ENCODE data around the gene TMEM176B.
"Not testable (repeated sequence)": the region's sequence is repeated elsewhere in the genome, so short reads cannot be mapped to it uniquely, and the experiment has no call there.

Gene TMEM176B

DNA sequence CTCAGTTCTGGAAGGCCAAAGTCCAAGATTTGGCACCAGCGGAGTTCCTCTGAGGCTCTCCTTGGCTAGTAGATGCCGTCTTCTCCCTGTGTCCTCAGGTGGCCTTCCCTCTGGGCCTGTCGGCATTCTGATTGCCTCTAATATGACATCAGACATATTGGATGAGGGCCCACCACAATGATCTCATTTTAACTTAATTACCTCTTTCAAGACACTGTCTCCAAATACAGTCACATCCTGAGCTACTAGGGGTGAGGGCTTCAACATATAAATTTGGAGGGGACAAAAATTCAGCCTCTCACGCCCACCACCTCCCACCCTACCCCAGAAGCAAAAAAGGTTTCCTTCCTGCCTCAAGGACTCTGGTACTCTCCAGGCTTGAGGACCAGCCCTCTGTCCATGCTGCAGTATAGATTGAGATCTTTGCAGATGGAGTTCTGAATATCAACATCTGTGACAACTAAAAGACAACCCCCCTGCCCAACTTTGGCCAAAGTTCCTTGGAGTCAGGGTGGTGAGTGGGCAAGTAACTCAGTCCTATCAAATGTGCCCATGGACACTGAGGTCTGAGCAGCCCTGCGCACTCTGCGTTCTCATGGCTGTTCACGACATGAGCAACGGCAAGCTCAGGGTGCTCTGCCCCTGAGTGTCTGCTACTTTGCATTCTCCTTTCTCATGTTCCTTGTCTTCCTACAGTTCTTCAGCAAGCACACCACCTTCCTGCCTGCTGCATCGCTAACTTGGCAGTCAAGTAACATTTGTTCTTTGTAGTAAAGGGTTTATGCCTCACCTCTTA is 11.5 kb downstream of the TMEM176B start:
- no peak for DNase-seq

DNA sequence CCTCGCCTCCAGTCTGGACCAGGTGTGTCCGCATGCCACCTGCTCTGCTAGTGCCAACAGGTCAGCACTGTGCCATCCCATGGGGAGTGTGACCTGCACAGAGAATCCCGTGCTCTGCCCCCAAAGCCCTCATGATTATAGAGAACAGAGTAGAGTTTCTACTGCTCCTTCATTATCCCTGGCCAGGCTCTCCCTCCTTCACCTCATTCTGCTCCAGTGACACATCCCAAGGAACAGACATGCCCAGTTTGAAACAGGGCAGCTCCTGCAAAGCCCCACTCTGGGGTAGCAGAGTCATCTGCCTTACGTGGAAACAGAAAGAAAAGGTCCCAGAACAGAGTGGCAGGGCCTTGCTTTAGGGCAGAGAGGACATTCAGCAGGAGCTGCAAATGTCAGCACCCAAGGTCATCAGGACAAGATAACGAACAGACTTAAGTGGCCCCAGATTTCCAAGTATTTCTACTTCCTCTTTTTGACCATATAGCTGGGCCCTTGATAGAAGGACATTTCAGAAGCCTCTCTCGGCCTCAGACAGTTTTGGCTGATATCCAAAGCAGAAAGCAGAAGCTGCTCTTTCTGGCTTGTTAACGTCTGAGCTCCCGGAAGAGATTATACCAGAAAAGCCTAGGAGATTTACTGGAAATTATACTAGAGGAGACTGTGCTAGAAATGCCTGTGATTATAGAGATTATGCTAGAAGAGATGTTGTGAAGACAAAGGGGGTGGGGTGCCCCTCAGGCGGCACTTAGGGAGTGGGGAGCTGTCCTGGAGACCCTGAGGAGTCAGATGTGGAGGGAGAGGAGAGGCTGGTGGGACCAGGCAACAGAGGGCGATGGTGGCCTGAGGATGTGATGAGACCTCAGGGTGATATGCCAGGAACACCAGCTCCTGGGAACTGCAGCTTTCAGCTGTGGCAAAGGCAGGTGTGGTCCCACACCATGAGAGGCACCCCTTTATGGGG is 12.6 kb downstream of the TMEM176B start:
- DNase-seq: no peak

DNA sequence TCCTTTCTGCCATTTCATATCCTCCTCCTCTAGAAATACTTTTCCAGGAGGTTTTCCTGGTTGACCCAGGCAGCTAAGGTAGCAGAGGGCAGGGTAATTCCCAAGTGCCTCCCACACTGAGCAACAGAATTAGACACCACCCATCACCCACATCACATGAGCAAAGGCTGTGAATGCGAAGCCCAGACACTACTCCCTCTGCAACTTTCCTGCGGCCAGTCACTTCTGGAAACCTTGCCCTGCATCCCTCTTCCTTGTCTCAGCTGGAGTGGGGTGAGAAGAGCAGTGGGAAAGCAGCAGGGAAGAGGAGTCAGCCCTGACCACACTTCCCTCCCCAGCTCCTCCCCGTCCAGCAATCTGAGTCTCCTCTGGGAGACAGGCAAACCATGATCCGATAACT is 15.2 kb downstream of the TMEM176B start:
- no peak for DNase-seq

DNA sequence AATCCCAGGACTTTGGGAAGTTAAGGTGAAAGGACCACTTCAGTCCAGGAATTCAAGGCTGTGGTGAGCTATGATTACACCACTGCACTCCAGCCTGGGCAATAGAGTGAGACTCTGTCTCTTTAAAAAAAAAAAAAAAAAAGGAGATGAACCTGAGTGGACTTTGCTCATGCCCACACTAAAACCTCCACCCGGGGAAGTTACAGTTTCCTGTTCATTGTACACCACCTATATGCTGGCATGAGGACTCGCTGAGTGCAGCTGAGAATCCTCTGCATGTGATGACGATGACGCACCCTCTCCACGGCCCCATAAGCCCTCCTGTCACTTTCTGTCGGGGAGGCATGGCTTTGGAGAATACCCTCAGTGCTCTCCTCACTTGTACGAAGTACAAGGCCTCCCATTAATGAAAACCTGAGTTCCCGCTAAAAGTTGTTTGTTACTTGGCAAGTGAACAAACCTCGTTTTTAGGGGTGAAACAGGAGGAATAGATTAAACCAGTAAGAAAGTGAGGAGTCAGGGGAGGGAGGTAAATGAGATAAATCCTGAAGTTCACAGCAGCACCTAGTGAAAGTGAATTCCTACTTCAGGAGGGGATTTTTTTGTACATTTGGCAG is 15.9 kb downstream of the TMEM176B start:
- DNase-seq: no peak

DNA sequence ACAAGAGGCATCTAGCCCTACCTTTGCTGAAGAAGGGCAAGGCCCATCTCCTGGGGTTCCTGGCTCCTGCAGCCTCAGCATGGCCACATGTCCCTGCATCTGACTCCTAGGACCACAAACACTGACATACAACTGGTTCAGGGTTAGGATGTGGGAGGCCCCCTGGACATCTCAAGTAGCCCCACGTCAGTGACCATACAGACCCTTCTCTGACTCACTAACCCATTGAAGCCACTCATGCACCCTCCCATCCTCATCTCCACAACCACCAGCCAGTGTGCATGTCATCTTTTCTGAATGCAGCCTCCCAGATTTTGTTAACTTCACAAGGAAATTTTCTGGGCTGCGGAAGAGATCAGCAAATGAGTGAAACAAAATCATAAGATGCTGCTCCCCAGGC is 18.2 kb downstream of the TMEM176B start:
- DNase-seq: no peak

DNA sequence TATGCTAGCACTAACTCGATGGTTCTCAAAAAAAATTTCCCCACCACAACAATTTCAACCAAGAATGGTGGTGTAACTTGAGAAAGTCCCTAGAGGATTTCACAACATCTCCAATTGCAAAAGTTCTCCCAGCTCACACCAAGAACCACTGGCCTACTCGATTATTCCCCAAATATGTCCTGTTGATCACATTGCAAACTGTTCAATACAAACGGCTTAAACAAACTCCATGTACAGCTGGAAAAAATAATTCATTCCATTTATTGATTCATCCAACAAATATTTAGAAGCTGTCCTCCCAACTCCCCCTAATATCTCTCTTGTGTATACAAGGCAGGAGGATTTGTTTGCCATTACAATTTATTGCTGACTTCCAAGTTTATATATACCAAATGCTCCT is 19.1 kb downstream of the TMEM176B start:
- no peak for DNase-seq

DNA sequence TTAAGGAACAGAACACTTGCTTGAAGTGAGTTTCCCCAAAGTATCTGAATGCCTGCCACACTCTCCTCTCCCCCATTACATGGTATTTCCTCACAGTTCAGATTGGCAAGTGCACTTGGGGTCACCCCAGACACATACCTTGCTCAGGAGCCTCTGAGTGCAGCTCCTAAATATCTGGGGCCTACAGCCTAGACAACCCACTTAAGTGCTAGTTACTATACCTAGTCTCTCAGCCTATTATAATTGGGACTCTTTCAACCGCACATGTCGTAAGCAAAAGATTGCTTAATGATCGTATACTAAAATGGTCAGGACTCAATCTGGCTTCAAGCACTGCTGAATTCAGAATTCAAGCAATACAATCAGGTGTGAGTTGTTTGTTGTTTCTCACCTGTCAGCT is 19.9 kb downstream of the TMEM176B start:
- DNase-seq: no peak

DNA sequence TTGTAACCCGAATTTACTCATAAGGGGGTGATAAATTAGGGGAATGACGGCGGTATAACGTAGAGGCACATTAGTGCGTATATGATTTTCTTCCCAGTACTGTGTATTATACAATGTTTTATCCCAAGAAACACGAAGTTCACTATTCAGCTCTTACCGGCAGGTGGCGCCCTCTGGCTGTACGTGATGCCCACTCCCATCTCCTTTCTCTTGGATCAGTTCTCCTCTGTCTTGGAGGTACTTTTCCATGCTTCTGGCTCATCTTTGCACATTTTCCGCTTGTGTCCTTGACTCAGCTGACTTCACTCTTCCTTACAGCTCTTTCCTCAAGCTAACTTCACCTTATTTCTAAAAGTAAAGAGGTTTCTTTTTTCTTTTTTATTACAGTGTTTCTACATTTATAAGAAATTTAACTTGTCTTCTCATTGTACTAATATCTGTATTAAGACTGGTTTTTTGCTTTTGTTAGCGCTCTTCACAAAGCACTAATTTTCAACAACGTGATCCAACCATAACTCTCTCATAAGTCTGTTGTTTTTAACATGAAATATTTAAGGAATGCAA is 21.3 kb downstream of the TMEM176B start:
- DNase-seq: peak; percentile 85

DNA sequence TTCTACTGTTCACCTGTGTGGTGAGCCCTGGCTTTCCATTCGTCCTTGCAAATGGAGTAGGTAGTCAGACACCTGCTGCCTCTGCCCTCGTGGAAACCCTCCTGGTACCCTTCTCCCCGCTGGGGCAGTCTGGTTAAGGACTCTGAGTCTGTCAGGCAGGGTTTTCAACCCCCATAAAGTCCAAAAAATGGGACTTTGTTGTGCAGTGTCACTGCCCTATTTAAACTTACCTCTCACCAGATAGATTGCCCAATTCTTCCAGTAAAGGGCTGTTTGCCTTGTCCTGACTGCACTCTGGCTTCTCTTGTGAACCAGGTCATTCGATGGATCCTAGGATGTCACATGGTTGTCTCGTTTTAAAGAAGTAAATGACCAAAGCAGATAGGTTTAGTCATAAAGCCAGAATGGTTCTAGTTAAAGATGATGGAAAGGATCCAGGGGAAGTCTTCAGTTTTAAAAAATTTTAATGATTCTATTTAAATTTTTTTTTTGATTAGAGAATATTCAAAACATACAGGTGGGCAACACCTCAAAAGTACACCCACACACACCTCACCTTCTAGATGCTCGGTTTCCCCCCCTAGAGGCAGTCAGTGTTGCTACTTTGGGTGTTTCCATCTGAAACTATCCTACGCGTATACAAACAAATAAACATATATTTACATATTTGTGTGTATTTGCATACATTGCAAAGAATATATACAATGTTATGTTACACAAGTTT is 22.0 kb downstream of the TMEM176B start:
- DNase-seq: no peak

DNA sequence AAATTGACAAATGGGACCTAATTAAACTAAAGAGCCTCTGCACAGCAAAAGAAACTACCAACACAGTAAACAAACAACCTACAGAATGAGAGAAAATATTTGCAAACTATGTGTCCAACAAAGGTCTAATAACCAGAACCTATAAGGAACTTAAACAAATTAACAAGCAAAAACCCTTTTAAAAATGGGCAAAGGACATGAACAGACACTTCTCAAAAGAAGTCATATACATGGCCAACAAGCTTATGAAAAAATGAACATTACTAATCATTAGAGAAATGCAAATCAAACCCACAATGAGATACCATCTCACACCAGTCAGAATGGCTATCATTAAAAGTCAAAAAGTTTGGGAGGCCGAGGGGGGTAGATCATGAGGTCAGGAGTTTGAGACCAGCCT is 26.0 kb downstream of the TMEM176B start:
- not testable (repeated sequence) for DNase-seq

DNA sequence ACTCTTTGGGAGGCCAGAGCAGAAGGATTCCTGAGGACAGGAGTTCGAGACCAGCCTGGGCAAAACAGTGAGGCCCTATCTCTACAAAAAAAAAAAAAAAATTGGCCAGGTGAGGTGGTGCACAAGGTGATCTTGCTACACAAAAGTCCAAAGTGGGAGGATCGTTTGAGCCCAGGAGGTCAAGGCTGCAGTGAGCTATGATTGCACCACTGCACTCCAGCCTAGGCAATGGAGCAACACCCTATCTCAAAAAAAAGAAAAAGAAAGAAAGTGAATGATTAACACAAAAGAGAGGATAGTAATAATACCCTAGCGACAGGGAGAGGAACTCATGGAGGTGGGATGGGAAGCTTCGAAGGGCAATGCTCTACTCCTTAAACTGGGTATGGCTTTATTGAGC is 30.4 kb downstream of the TMEM176B start:
- DNase-seq: no peak

DNA sequence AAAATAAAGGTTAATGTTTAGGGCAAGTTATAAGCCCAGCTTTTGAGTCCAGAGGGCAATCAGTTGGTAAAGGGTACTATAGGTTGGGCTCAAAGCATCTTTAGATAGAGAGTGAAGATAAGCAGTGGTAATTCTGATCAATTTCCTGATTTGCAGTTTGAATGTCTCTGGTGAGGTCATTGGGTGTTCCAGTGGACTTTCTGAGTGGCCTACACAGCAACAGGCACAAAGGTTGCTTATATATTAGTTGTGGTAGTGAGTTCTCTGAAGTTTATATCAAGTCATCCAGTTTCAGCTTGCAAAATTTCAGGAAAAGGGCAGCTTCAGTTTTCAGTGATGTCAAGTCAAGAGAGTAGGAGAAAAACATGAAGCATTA is 33.8 kb downstream of the TMEM176B start:
- no peak for DNase-seq

DNA sequence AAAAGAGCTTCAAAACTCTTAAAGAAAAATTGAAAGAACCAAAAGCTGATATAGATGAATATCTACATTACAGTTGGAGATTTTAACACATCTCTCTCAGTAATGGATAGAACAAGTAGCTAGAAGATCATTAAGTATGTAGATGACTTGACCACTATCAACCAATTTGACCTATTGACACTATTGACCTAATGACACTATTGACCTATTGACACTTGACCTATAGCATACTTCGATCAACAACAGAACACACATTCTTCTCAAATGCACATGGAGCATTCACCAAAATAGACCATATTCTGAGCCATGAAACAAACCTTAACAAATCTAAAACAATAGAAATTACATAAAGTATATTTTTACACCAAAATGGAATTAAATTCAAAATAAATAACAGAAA is 40.7 kb downstream of the TMEM176B start:
- DNase-seq: no peak

DNA sequence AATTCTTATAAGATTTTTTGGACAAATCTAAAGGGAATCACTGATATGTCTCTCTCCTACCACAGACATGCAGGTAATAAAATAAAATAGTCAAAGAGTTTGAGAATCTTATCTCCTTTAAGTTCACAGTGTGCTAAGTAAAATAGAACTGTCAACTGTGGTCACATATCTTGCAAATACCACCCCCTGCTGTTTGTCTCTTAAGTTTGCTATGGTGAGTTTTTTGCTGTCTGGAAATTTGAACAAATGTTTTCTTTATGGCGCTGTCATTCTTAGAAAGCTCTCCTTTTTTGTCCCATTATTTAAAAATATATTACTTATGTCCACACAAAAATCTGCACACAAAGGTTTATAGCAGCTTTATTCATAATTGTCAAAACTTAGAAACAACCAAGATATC is 43.3 kb downstream of the TMEM176B start:
- peak; percentile 48 for DNase-seq

DNA sequence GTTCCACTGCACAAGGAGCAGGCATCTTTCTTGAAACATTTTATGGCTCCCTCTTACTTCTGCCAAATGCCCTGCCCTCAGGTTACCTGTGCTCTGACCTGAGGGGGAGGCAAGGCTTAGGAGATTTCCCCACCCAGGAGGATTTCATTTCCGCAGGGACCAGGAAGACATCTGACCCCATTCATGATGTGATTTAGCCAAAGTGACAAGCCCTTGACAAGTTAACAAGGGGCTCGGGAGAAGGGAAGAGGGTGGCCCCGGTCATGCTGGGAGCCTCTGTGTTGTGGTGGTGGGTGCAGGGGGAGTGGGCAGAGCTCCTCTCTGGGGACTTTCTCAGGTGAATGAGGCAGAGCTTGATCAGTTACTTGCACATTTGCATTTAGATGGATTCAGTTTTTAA is 44.0 kb downstream of the TMEM176B start:
- DNase-seq: peak; percentile 29

DNA sequence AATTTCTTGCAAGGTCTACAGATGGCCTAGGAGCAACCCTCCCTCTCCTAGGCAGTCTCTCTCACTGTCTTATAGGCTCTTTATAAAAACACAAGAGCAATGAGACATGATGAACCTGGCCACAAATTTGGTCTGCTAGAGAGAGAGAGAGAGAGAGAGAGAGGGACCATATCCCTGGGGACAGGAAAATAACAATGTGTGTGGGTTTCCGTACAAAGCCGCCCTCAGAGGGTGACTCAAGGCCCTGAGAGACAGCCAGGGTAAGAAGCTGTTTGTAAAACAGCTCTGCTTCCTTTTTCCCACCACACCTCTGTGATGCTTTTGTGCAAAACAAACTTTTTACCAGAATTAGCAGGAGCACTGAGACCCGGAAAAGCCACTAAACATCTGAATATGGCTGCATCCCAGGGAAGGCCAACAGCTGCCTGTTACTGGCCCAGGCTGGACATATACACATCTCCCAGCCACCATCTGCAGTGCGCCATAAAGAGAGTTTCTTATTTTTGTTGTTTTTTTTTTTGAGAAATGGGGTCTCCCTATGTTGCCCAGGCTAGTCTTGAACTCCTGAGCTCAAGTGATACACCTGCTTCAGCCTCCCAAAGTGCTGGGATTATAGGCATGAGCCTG is 44.6 kb downstream of the TMEM176B start:
- peak; percentile 83 for DNase-seq

DNA sequence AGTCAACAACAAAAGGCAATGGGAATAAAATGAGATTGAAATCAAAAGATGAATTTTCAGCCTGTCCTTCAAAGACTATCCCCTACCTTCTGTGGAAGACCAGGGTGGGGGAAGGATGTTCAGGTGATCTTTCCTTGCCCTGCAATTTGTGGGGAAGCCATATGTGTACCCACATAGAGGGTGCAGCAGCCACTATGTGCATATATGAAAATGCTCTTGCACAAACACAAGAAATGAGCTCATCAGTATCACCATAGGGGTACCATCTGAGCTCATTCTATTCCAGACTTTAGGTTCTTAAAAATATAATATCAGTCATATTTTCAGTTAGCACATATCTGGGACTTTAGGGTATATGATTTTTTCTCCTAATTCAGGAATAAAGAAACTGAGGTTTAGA is 45.2 kb downstream of the TMEM176B start:
- DNase-seq: peak; percentile 37

DNA sequence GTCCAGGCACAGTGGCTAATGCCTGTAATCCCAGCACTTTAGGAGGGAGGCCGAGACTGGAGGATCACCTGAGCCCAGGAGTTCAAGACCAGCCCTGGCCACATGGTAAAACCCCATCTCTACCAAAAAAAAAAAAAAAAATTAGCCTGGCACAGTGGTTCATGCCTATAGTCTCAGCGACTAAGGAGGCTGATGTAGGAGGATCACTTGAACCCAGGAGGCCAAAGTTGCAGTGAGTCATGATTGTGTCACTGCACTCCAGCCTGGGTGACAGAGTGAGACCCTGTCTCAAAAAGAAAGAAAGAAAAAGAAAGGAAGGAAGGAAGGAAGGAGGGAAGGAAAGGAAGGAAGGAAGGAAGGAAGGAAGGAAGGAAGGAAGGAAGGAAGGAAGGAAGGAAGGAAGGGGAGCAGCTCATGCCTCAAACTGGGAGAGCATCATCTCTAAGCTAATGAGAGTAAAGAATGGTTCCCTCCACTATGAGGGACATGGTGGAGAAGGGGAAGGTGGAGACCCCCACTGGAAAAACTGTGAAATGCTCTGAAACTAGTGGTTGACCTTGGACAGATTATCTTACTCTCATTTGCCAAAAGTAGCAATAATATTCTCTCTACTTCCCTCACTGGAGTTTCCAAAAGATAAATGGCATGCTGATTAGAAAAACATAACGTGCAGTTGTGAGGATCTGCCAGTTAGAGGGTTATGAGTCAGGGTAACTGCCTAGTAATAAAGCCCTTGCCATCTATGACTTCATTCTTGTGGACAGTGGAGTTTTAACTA is 46.1 kb downstream of the TMEM176B start:
- DNase-seq: peak; percentile 53

DNA sequence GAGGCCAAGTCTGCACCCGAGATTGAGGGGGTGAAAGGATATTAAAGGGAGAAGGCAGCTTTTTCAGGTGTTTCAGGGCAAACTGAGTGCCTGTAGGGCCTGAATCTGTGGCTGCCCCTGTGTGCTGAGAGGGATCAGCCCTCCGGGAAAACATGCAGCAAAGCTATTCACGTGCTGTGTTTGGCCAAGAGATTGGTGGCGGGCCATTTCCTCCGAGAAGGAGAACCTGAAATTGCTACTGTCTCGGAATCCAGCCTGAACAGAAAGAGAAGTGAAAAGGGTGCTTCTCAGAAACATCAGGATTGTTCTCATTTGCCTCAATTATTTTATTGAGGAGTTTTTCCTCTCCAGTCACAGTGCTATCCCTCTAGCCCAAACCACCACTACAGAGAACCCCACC is 46.9 kb downstream of the TMEM176B start:
- DNase-seq: peak; percentile 12

DNA sequence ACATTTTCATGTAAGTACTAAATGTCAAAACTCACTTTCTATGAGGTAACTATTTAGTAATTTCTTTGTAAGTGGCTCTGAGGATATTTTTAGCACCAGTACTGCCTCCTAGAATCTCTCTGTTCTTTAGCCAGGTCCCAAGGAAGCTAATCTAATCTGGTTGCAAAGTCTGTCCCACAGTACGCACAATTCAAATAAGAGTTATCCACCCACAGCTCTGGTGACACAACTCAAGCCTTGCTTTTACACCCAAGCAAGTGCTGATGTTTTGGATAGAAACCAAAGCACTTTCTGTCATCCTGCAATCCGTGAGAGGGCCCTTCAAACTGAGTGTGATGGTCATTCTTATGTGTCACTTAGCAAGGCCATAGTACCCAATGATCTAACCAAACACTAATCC is 48.5 kb downstream of the TMEM176B start:
- peak; percentile 19 for DNase-seq

DNA sequence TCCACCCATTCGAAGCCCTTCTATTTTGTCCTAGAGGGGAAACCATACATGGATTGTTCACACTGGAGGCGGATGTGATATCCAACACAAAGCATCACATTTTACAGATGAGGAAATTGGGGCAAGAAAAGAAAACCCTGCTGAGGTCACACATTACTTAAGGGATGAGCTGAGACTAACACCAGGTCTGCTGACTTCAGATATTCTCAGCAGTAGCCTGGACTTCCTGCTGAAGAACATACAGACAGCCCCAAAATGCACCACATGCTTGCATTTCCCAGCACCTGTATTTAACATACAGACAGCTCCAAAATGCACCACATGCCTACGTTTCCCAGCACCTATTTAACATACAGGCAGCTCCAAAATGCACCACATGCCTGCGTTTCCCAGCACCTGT is 51.8 kb downstream of the TMEM176B start:
- peak; percentile 47 for DNase-seq

Measured in CD4-positive, alpha-beta T cell treated with Interleukin-17A for 4 hours (primary cell).